Thoracic aorta (tissue), 2 donors: Measurements from ENCODE around the gene DIP2C. TPM values are rescaled to one million over a fixed set of nuclear protein-coding genes. Genes with fewer than 3 reads are reported as not detected.

Experiments used
- ATAC-seq: fragments of 150-250 bp; one replicate; pipeline ENCODE4 v1.8.0; 2017; ENCODE audit warnings: low read depth; ENCODE audit not compliant: insufficient number of reproducible peaks, low FRiP score
- DNase-seq: peaks from one replicate; pipeline ENCODE4 v3.0.0-alpha.2; 2020; ENCODE audit warnings: low spot score
- H3K27ac ChIP-seq, 2 donors: fragments of 200-600 bp; sonication (generic); 1 replicate in 1 of 2; 2 replicates in 1 of 2; pipeline ENCODE4 v1.5.1; 2016; ENCODE audit warnings: mild to moderate bottlenecking in 2 of 2, moderate library complexity in 2 of 2
- H3K27me3 ChIP-seq: fragments of 200-600 bp; sonication (generic); replicated peaks from 2 replicates; pipeline ENCODE4 v1.6.0; 2016; ENCODE audit warnings: mild to moderate bottlenecking; ENCODE audit not compliant: insufficient read depth
- H3K36me3 ChIP-seq: fragments of 200-600 bp; sonication (generic); one replicate; pipeline ENCODE4 v1.5.1; 2016
- H3K4me1 ChIP-seq, 2 donors: fragments of 200-600 bp; sonication (generic); 1 replicate in 1 of 2; 2 replicates in 1 of 2; pipeline versions ENCODE4 v1.5.1 to v1.6.0; 2016; ENCODE audit warnings: low read depth in 2 of 2, mild to moderate bottlenecking in 1 of 2; ENCODE audit not compliant: control insufficient read depth in 1 of 2
- H3K4me3 ChIP-seq: fragments of 200-600 bp; sonication (generic); 2 replicates; pipeline ENCODE4 v1.5.1; 2016; ENCODE audit warnings: mild to moderate bottlenecking
- H3K9me3 ChIP-seq: fragments of 200-600 bp; sonication (generic); 2 replicates; pipeline ENCODE4 v1.5.1; 2016
- CTCF ChIP-seq: fragments of 200-600 bp; sonication (generic); IDR thresholded peaks from one replicate; pipeline ENCODE4 v1.5.1; 2019; ENCODE audit warnings: antibody characterized with exemption
- total RNA-seq, 2 donors: library from RNA; depleted of rRNA; stranded (reverse); fragments of >200 nt; gene quantifications; one replicate each; pipeline versions ENCODE4 v1.1.0 to v1.2.3, GENCODE V29; 2016

The DIP2C gene
- total RNA-seq, 2 donors from 2014 or later, result 36.8 to 44.0 TPM

DNA sequence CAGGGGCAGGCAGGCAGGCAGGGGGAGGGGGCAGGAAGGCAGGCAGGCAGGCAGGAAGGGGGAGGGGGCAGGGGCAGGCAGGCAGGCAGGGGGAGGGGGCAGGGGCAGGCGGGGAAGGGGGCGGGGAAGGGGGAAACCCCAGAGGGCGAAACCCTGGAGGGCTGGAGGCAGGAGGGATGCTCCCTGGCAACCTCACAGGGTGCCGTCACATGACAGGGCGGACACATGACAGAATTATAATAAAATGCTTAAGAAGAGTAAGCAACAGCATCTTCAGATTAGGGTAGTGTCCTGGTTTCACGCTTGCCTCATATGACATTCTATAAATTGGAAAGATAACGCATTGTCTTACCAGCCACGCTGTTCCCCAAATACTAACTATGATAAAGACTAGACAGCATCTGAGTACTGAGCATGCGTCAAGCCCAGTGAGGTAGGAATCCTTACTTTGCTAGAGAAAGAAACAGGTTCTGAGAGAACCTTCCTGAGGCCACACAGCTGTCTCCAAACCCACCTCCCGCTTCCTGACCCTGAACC is 131.6 kb downstream of the DIP2C start:
- Histone ChIP-seq H3K36me3 (no peaks in the 10 kb centered on the region), H3K27ac (no peak overlapping the region), H3K4me3 (no peak overlapping the region), H3K9me3 (no peaks in the 10 kb centered on the region), H3K4me1 (peaks cover 0 to 16% of the 10 kb centered on the region in 2 donors), H3K27me3 (no peaks in the 10 kb centered on the region)
- DNase-seq (no peak), ATAC-seq (no peak)
- TF ChIP-seq CTCF, result no peak

DNA sequence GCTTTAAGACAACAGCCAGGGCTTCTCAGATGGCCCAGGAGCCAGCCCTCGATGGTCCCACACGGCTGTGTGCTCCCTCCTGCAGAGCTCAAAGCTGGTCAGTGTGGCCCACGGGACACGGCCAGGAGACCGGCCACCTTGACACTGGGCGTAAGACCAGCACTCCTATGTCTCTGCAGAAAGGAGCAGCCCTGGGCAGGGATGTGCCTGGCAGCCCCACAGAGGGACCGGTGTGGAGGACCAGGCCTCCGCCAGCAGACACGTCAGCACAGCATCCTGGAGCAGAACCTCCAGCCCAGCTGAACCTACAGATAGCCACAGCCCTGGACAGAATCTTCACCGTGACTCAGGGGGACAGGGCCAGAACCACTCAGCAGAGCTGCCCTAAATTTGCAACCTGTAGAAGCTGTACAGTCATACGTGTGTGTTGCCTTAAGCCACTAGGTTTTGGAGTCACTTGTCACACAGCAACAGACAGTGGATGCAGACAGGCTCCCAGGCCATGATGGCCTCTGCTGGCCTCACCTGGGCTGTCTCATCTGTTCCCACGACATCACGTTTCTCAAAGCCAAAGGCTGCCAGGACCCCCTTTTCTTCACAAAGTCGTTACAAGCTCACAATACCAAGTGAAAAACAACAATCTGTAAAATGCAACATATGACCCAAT is 132.4 kb downstream of the DIP2C start:
- no peak overlapping the region for H3K27ac ChIP-seq
- no peak overlapping the region for H3K4me3 ChIP-seq
- ATAC-seq (no peak), DNase-seq (no peak)
- no peaks in the 10 kb centered on the region for H3K36me3 ChIP-seq
- no peaks in the 10 kb centered on the region for H3K9me3 ChIP-seq
- TF ChIP-seq CTCF, result no peak
- H3K4me1 ChIP-seq, result peaks cover under 1 to 23% of the 10 kb centered on the region in 2 donors
- no peaks in the 10 kb centered on the region for H3K27me3 ChIP-seq

- H3K4me1 ChIP-seq, result peaks cover 4 to 34% of the 10 kb centered on the region in 2 donors
- H3K4me3 ChIP-seq, result no peak overlapping the region
- no peak for ATAC-seq
- no peaks in the 10 kb centered on the region for H3K36me3 ChIP-seq
- TF ChIP-seq CTCF, result no peak
- DNase-seq, result no peak
- H3K27ac ChIP-seq, result no peak overlapping the region
- no peaks in the 10 kb centered on the region for H3K27me3 ChIP-seq
- H3K9me3 ChIP-seq, result no peaks in the 10 kb centered on the region
These were observed 133.7 kb downstream of the DIP2C start for GRCh38 chr10:555682-556350.

GRCh38 chr10:555281-555680 is 134.2 kb downstream of the DIP2C start:
- no peak for ATAC-seq
- H3K9me3 ChIP-seq, result no peaks in the 10 kb centered on the region
- H3K4me3 ChIP-seq, result no peak overlapping the region
- no peak overlapping the region for H3K27ac ChIP-seq
- no peak for DNase-seq
- TF ChIP-seq CTCF, result no peak
- peaks cover 4 to 34% of the 10 kb centered on the region in 2 donors for H3K4me1 ChIP-seq
- no peaks in the 10 kb centered on the region for H3K36me3 ChIP-seq
- H3K27me3 ChIP-seq, result no peaks in the 10 kb centered on the region

- peaks cover 4 to 25% of the 10 kb centered on the region in 2 donors for H3K4me1 ChIP-seq
- H3K27ac ChIP-seq, result no peak overlapping the region
- H3K36me3 ChIP-seq, result no peaks in the 10 kb centered on the region
- DNase-seq (no peak), ATAC-seq (no peak)
- H3K27me3 ChIP-seq, result no peaks in the 10 kb centered on the region
- no peaks in the 10 kb centered on the region for H3K9me3 ChIP-seq
- H3K4me3 ChIP-seq, result no peak overlapping the region
- TF ChIP-seq CTCF, result no peak
These were observed 135.2 kb downstream of the DIP2C start for GRCh38 chr10:554182-554848.
